Measurements from ENCODE around the gene C19orf12.

GRCh38 chr19:29686285-29686805 lies 28.7 kb downstream of the C19orf12 start:
- no peak for TF ChIP-seq ELF4 (IDR thresholded peaks at IDR 0.05)
- no peak for TF ChIP-seq FOXK2 (IDR thresholded peaks at IDR 0.05)
- TF ChIP-seq CTBP1 (IDR thresholded peaks at IDR 0.05; ENCODE audit: borderline replicate concordance) = no peak
